Measurements from ENCODE around the gene GPC6.

The GPC6 gene

GRCh38 chr13:94305934-94306333 lies 1079.3 kb downstream of the GPC6 start:
- no peak overlapping the region for H3K4me3 ChIP-seq (ENCODE audit: low read depth, low read length)
- no peak for TF ChIP-seq CTCF (IDR thresholded peaks at IDR 0.05; ENCODE audit: borderline replicate concordance, insufficient read depth, low read depth, low read length)

DNA sequence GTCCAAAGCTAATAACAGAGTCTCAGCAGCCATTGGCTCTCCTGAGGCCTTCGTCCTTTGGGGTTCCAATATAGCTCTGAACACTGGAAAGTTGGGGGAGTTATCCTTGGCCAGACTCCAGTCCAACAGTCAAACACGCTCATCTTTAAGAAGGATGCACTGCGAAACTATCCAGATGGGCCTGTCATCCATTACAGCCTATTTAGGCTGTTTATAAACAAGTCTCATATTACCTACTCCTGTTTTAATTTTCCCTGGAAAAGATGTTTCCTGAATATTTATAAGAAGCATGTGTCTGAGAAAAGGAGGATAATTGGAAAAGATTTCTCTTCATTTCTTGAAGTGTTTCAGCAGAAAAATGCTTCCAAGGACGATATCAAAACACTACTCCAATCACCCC lies 1082.2 kb downstream of the GPC6 start:
- no peak for TF ChIP-seq CTCF (IDR thresholded peaks at IDR 0.05; ENCODE audit: borderline replicate concordance, insufficient read depth, low read depth, low read length)
- no peak overlapping the region for H3K4me3 ChIP-seq (ENCODE audit: low read depth, low read length)

DNA sequence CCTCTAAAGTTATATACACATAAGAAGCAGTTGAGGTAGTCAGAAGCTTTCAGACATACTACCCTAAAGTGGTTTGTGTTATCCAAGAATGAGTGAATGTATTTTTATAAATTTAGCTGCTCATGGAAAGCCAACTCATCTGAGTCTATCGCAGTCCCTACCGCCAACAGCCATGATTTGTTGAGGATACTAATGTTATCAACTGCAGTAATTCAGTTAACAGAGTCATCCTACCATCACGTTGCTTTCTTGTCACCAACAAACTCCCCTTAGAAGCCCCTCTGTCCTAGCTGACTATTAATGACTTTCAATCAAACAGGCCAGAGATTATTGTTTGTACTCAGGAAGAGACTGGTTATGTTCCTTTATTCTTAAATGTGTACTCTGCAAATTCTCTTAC lies 1083.0 kb downstream of the GPC6 start:
- H3K4me3 ChIP-seq (ENCODE audit: low read depth, low read length): no peak overlapping the region
- no peak for TF ChIP-seq CTCF (IDR thresholded peaks at IDR 0.05; ENCODE audit: borderline replicate concordance, insufficient read depth, low read depth, low read length)

- no peak for TF ChIP-seq CTCF (IDR thresholded peaks at IDR 0.05; ENCODE audit: borderline replicate concordance, insufficient read depth, low read depth, low read length)
- no peak overlapping the region for H3K4me3 ChIP-seq (ENCODE audit: low read depth, low read length)
Observed at GRCh38 chr13:94309997-94310855, 1083.6 kb downstream of the GPC6 start.

DNA sequence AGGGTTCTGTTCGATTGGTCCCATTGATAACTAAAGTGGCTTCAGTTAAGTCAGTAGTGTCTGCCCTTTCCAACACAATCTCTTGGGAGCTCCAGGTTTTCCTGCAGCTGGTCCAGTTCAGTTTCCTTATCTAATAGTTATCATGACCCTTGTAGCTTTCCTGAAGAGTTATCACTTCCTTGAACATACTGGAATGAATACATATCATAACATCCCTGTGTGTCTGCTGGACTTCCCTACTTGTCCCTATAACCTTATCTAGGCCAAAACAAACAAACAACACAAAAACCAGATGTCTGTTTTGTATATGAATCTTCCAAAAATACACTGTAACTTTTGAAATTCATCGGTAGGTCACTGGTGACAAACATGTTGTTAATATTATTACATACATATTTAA lies 1085.3 kb downstream of the GPC6 start:
- H3K4me3 ChIP-seq (ENCODE audit: low read depth, low read length): no peak overlapping the region
- TF ChIP-seq CTCF (IDR thresholded peaks at IDR 0.05; ENCODE audit: borderline replicate concordance, insufficient read depth, low read depth, low read length): no peak

DNA sequence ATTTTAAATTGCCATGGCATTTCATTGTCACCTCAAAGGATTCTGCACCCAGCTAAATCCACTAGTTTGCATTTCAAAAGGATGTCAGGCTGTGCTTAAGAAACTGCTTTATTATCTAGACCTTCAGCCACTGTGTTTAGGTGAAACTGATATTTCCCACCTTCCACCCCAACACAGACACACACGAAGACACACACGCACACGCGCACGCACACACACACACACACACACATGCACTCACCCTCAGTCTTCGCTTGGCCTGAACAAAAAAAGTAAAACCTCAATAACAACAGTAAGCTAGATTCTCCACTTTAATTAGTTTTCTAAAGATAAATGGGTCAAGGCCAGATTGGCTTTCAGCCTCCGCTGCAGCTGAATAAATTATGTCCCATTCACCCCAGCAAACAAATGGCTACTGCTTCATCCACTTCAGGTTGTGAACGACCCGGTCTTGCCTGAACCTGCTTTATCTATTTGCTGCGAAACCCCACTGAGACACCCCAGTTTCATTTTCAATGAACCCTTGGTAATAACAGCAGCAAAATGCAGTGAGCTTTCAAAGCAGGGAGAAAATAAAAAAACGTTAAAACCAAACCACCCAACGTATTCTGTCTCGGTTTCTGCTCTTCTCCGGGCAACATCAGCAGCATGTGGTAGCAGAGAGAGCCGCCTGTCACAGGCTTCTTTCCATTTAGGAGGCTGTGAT lies 1086.1 kb downstream of the GPC6 start:
- no peak overlapping the region for H3K4me3 ChIP-seq (ENCODE audit: low read depth, low read length)
- no peak for TF ChIP-seq CTCF (IDR thresholded peaks at IDR 0.05; ENCODE audit: borderline replicate concordance, insufficient read depth, low read depth, low read length)

Data from GM12875 (cell line).